HG02852 (cell line): ENCODE results near the gene OLIG1.

Experiments used
- ATAC-seq: cut with Tn5 transposase; IDR thresholded peaks from one replicate; pipeline ENCODE4 v1.9.1; 2021; ENCODE audit warnings: mild to moderate bottlenecking, moderate library complexity; ENCODE audit not compliant: unreplicated experiment

OLIG1 gene

GRCh38 chr21:33069994-33070743, at the start of gene OLIG1:
TSS of gene OLIG1 (plus strand) at chr21:33070141. CDS start at chr21:33070247, 106 bp downstream.
- ATAC-seq, result no peak

- no peak for ATAC-seq
Measured at GRCh38 chr21:33020558-33021100, 49.3 kb upstream of the OLIG1 start.

GRCh38 chr21:33021150-33021549, 48.8 kb upstream of the OLIG1 start:
- ATAC-seq, result no peak

- no peak for ATAC-seq
Measured at GRCh38 chr21:33021667-33022066, 48.3 kb upstream of the OLIG1 start.

GRCh38 chr21:33022489-33022827, 47.5 kb upstream of the OLIG1 start:
- no peak for ATAC-seq

GRCh38 chr21:33022828-33023573, 46.9 kb upstream of the OLIG1 start:
- no peak for ATAC-seq

GRCh38 chr21:33023574-33024200, 46.3 kb upstream of the OLIG1 start:
- ATAC-seq, result no peak

- no peak for ATAC-seq
Measured at GRCh38 chr21:33024201-33025103, 45.5 kb upstream of the OLIG1 start.

GRCh38 chr21:33025106-33025488, 44.8 kb upstream of the OLIG1 start:
- no peak for ATAC-seq

- no peak for ATAC-seq
Measured at GRCh38 chr21:33025489-33026442, 44.2 kb upstream of the OLIG1 start, which contains the start of gene OLIG2. TSS of gene OLIG2 (plus strand) at chr21:33025935. CDS start at chr21:33026863, 928 bp downstream.

- no peak for ATAC-seq
Measured at GRCh38 chr21:33026443-33026858, 43.5 kb upstream of the OLIG1 start.

- no peak for ATAC-seq
Measured at GRCh38 chr21:33026878-33027400, 43.0 kb upstream of the OLIG1 start.

- ATAC-seq, result no peak
Measured at GRCh38 chr21:33027401-33028286, 42.3 kb upstream of the OLIG1 start.

GRCh38 chr21:33028287-33028670, 41.7 kb upstream of the OLIG1 start:
- ATAC-seq, result no peak

GRCh38 chr21:33028773-33029384, 41.1 kb upstream of the OLIG1 start:
- no peak for ATAC-seq

GRCh38 chr21:33029385-33029921, 40.5 kb upstream of the OLIG1 start:
- ATAC-seq, result no peak

- no peak for ATAC-seq
Measured at GRCh38 chr21:33029975-33030461, 39.9 kb upstream of the OLIG1 start.
